ENCODE results near the gene PRKAG2. TPM values are rescaled to one million over a fixed set of nuclear protein-coding genes. Genes with fewer than 3 reads are reported as not detected.

Gene PRKAG2
- total and polyA plus RNA-seq, 2 of the 8 experiments (the other 6 are each of a cell fraction or from before 2014, with no cell fraction given) = 7.5 to 18.1 TPM

DNA sequence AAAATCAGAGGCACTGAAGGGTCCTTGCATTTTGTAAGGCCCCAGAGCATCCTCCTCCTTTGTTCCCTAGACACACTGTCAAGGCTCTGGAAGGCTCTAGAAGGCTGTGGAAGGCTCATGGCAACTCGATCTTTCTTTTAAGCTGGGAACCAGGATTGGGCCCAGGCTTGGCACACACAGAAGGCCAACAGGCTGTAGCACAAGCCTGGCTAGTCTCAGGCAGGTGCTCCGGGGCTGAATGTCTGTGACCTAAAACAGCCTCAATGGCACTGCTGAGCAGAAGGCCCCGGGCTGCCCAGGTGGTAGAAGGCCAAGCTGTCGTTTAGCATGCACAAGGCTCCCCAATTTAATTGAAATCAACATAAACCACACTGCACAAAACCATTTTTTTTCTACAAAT lies 55.7 kb downstream of the PRKAG2 start:
- Histone ChIP-seq H3K4ac (replicated peaks; ENCODE audit: insufficient read length, low read depth, low read length) (no peak overlapping the region), H3K27me3 (replicated peaks in 1 of 4; ENCODE audit: control insufficient read depth in 3 of 4, extremely low read depth in 1 of 4, insufficient read depth in 3 of 4, low read length in 3 of 4) (peaks cover 0 to 2% (median 0%) of the 10 kb centered on the region in 4 experiments; a peak in 2 of 7 replicates), H3K4me1 (replicated peaks in 1 of 4; ENCODE audit: control insufficient read depth in 3 of 4, insufficient read depth in 4 of 4, low read length in 3 of 4) (peaks cover 0 to 1% (median 0%) of the 10 kb centered on the region in 4 experiments; a peak in 2 of 7 replicates), H3K4me3 (ENCODE audit: extremely low read depth in 1 of 4, insufficient read depth in 2 of 4, low read depth in 3 of 4, low read length in 4 of 4) (no peak overlapping the region), H2BK20ac (ENCODE audit: low read length) (no peak overlapping the region), H3K9me3 (ENCODE audit: insufficient read depth in 2 of 2, low read depth in 1 of 2, low read length in 1 of 2) (no peaks in the 10 kb centered on the region), H4K5ac (ENCODE audit: insufficient read length, low read depth, low read length) (no peak overlapping the region), H2AFZ (ENCODE audit: low read length) (no peak overlapping the region), H3K36me3 (ENCODE audit: control insufficient read depth in 2 of 4, insufficient read depth in 4 of 4, low read length in 3 of 4) (no peaks in the 10 kb centered on the region), H3K23me2 (ENCODE audit: low read depth, low read length) (peaks cover 2% of the 10 kb centered on the region; the same call in 1 of the 2 replicates), H4K8ac (ENCODE audit: extremely low read depth, insufficient read depth, low read length) (no peak overlapping the region), H3K18ac (ENCODE audit: extremely low read depth, low read length) (no peak overlapping the region), H3K9ac (replicated peaks in 1 of 4; ENCODE audit: extremely low read depth in 1 of 4, low read depth in 3 of 4, low read length in 3 of 4) (no peak overlapping the region), H2BK120ac (replicated peaks; ENCODE audit: low read depth, low read length) (no peak overlapping the region), H3K56ac (replicated peaks; ENCODE audit: insufficient read length, low read depth, low read length) (no peak overlapping the region), H2BK5ac (ENCODE audit: low read depth, low read length) (no peak overlapping the region), H4K91ac (replicated peaks; ENCODE audit: insufficient read length, low read length) (no peak overlapping the region), H4K20me1 (replicated peaks in 1 of 2; ENCODE audit: control insufficient read depth in 1 of 2, insufficient read depth in 2 of 2, low read length in 2 of 2) (no peaks in the 10 kb centered on the region), H2BK15ac (ENCODE audit: low read length) (no peak overlapping the region), H2AK5ac (ENCODE audit: low read depth, low read length) (no peak overlapping the region), H3K23ac (ENCODE audit: insufficient read length) (no peak overlapping the region), H3K27ac (ENCODE audit: low read depth, low read length) (no peak overlapping the region), H3K79me1 (ENCODE audit: low read depth, low read length) (no peaks in the 10 kb centered on the region), H3K79me2 (ENCODE audit: control insufficient read depth in 1 of 2, insufficient read depth in 2 of 2, low read length in 2 of 2) (no peaks in the 10 kb centered on the region), H2BK12ac (ENCODE audit: low read depth, low read length) (no peak overlapping the region), H3K4me2 (ENCODE audit: insufficient read depth in 1 of 2, low read depth in 2 of 2, low read length in 2 of 2) (no peak overlapping the region), H3K14ac (ENCODE audit: insufficient read length) (no peak overlapping the region)
- FAIRE-seq (no peak), DNase-seq (ENCODE audit: low read depth in 1 of 2, low spot score in 2 of 2) (no peak)
- TF ChIP-seq EZH2 (IDR thresholded peaks at IDR 0.05; ENCODE audit: low read depth, low read length, severe bottlenecking) = no peak
- TF ChIP-seq FOSL1 (IDR thresholded peaks at IDR 0.05; ENCODE audit: insufficient read depth, low read depth, low read length) = no peak
- TF ChIP-seq ASH2L (IDR thresholded peaks at IDR 0.05; ENCODE audit: low read length) = no peak
- no peak for TF ChIP-seq CHD1 (IDR thresholded peaks at IDR 0.05; ENCODE audit: low read depth, low read length)
- no peak for TF ChIP-seq POU5F1 (IDR thresholded peaks at IDR 0.05; ENCODE audit: low read depth, low read length)
- no peak for TF ChIP-seq SP1 (IDR thresholded peaks at IDR 0.05; ENCODE audit: low read depth, low read length)
- TF ChIP-seq SRF (IDR thresholded peaks at IDR 0.05; ENCODE audit: low read depth, low read length) = no peak
- 92% methylated on average over 4 of the region's 4 CpGs; no CpG with 5 or more reads in 1 of the 2 experiments for WGBS, 2 experiments (ENCODE audit: extremely low coverage in 1 of 2, insufficient coverage in 1 of 2, insufficient read length in 1 of 2, insufficient replicate concordance in 2 of 2, low coverage in 1 of 2, low lambda C conversion rate in 2 of 2, missing lambda C conversion rate in 1 of 2)
- POLR2A ChIA-PET (ENCODE audit: partially characterized antibody) = no interaction called here
- CTCF ChIA-PET (ENCODE audit: partially characterized antibody) = interaction anchor here (0.6 to 1.4 kb wide), 2 partner anchors 22 to 438 kb away, joined by 3 to 5 read pairs; no protein-coding TSS in a partner anchor

All from H1 (cell line).